DMS53 treated with DMSO at 0.1 percent for 48 hours (cell line): Measurements from ENCODE around the gene LIMK2.
"Not testable (repeated sequence)": the region's sequence is repeated elsewhere in the genome, so short reads cannot be mapped to it uniquely, and the experiment has no call there.

Source experiments
- DNase-seq: peaks from one replicate; lab custom pipeline; 2025; ENCODE audit not compliant: unreplicated experiment; lab: John Stamatoyannopoulos, UW

Gene LIMK2

DNA sequence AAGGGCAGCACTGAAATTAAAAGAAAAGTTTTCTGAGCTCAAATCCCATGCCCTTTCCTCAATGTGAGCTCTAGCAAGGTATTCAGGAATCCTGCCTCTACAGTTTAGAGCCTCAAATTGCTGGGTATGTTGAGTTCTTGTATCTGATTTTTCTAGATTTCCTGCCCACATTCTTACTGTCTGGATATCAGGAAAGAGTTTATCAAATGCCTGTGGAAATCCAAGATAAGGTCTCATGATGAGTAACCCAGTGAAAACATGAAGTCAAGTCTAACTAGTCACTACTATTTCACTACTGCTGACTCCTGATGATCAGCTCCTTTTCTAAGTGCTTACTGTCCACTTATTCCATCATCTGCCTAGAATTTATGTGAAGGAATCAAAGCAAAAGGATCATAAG lies 29.8 kb downstream of the LIMK2 start:
- no peak for DNase-seq

DNA sequence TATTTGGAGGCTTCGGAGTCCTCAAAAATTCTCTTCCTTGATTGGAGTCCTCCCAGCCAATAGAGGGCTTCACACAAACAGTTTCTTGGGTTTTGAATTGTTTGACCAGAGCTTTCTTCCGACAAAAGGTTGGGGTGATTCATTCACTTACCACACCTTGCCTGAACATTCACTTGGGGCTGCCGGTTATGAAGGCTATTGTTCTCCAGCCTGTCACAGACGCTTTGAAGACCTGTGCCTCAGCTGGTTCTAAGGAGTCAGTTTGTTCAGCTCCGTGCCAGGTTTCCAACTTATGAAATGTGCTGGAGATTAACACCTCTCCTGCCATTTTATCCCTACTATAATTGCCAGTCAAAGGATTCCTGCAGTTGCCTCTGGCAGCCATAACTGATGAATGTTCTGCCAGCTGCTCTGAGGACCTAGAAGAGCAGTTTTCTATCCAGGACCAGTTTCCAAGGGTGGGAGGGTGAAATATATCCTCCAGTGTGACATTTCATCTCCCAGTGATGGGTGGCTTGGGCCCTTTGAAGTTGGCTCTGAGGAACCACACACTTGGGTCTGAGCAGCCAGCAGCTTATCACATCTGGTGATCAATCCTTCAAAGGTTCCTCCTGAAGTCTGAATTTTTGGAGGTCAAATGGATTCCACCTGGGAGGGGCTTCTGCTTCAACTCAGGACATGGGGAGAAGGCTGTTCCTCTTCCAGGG lies 31.4 kb downstream of the LIMK2 start:
- no peak for DNase-seq

GRCh38 chr22:31244046-31244942 lies 32.2 kb downstream of the LIMK2 start:
- DNase-seq: no peak

DNA sequence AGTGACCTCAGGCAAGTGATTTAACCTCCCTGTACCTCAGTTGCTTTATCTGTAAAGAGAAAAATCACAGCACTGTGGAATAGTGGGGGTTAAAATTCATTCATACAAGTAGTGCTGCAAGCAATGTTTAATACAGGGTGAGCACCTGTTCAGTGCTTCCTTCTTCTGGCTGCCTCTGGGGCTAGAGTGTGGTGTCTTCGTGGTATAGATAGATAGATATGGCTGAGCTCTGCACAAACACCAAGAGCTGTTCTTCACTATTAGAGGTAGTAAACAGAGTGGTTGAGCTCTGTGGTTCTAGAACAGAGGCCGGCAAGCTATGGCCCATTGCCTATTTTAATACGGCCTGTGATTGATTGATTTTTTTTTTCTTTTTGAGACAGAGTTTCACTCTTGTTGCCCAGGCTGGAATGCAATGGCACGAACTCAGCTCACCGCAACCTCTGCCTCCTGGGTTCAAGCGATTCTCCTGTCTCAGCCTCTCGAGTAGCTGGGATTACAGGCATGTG lies 32.9 kb downstream of the LIMK2 start:
- no peak for DNase-seq

GRCh38 chr22:31245998-31246397 lies 33.9 kb downstream of the LIMK2 start:
- not testable (repeated sequence) for DNase-seq

GRCh38 chr22:31246687-31247086 lies 34.6 kb downstream of the LIMK2 start:
- DNase-seq: no peak

DNA sequence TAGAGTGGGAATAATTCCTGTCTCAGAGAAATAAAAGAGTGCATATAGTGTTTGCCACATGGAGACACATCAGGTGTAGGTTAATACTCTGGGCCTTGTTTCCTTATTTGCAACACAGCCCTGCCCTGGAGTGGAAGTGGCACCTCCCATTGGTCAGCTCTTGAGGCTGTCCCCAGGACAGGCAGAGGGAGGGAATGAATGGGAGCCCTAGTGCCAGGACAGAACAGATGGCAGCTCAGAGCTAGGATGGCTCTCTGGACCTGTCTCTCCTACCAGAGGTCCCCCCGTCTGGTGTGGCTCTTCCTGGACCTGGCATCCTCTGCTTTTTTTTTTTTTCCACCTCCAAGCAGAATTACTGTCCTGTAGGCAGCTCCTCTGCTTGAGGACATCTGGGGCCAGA lies 35.6 kb downstream of the LIMK2 start:
- no peak for DNase-seq

DNA sequence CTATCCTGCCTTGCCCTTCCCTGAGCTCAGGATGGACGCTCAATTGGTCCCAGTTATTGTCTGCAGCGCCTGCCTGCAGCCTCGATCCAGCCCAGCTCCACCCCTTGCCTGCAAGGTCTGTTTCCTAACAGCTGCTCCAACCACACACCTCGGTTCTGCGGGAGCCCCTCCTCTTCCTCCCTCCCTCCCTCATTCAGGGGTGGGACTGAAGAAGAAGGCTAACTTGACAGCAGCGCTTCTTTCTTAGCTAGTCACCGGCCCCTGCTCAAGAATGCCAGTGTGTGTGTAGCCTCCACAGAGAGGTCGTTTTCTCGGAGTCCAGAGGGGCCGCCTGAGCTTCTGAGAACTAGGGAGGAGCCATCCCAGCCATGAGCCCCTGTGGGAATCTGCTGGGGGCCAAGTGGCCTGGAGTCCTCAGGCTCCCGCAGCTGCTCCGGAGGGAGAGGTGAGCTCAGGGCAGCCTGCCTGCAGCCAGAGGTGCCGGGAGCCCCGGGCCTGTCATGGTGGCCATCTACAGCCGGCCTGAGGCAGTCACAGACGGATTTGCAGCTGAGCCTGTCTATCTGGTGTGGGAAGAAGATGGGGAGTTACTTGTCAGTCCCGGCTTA lies 36.1 kb downstream of the LIMK2 start:
- no peak for DNase-seq

- DNase-seq: no peak
These were observed 37.2 kb downstream of the LIMK2 start for GRCh38 chr22:31248965-31249958.

GRCh38 chr22:31250740-31251600 lies 38.9 kb downstream of the LIMK2 start:
- DNase-seq: no peak

DNA sequence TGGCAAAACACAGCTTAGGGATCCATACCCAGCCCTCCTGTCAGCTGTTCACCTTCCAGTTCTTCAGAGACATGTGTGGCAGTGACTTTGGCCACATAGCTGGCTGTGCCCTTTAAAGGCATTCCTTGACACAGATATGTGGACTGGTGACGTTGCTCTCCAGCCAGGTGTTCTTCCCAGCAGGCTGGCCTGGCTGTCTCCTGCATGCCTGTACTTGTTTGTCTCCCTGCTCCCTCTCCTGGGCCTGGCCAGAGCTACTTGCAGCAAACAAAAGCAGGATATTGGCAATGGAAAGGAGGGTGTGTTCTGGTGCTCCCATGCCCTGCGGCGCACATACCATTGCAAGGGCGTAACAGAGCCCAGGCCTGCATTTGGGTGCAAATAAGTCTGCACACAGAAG lies 41.9 kb downstream of the LIMK2 start:
- no peak for DNase-seq

DNA sequence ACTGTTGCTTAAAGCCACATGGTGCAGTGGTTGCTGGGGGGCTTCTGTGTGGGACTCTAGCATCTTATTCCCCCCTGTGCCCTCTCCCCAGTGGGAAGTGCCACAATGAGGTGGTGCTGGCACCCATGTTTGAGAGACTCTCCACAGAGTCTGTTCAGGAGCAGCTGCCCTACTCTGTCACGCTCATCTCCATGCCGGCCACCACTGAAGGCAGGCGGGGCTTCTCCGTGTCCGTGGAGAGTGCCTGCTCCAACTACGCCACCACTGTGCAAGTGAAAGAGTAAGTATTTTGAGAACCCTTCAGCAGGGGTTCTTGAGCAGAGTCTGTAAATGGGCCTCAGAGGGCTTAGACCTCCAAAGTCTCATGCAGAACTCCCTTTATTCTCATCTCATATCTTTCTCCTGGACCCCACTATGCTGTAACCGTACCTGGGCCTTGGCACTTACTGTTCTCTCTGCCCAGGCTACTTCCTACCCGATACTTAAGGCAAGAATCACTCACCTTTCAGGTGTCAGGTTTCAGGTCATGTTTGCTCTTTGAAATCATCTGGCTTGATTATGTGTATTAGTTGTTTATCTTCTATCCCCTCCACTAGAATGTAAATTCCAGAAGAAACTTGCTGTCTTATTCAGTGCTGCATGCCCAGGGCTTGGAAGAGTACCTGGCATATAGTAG lies 47.8 kb downstream of the LIMK2 start:
- DNase-seq: peak; percentile 5

DNA sequence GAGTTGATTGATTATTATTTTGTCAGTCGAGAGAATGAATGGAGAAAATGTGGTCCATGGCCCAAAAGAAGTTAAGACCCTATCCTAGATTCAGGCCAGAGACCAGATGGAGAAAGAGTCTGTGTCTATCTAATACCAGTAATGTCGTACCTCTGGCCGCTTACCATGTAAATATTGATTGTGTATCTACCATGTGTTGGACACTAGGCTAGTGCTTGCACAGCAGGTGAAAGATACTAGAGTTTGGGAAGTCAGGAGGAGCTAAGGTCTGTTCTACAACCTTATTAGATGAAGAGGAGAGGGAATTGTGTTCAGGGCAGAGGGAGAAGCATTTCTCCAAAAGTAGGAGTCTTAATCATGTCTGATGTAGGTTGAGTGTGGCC lies 48.4 kb downstream of the LIMK2 start:
- no peak for DNase-seq

- DNase-seq: no peak
These were observed 50.4 kb downstream of the LIMK2 start for GRCh38 chr22:31262312-31263133.

DNA sequence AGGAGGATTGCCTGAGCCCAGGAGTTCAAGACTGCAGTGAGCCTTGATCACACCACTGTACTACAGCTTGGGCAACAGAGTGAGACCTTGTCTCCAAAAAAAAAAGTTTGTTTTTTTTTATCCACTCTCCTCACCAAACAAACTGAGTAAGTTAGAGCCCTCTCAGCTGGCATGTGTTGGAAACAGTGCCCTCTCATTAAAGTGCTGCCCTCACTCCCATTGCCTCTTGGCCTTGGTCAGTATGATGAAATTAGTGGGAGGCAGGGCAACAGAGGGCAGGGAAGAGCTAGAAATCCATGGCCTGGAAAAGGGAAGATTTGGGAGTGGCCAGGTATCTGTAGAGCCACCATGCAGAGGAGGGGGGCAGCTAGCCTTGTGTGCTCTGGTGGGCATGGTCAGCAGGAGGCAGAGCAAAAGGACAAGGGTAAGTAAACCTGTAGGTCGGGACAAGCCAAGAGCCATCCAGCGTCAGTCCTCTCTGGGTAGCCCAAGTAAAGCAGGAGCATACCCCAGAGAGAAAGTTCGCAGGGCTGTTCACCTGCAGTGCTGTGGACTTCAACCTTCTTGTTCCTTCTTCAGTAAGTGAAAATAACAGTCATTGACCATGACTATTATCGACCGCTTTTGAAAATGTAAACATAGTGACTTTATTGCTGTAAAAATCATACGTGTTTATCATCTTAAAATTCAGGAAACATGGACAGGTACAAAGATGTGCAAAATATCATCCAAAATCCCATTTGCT lies 52.0 kb downstream of the LIMK2 start:
- DNase-seq: no peak

- no peak for DNase-seq
These were observed 56.2 kb downstream of the LIMK2 start for GRCh38 chr22:31268281-31268680.

GRCh38 chr22:31269892-31270579 lies 57.9 kb downstream of the LIMK2 start:
- DNase-seq: no peak
